SH-SY5Y (cell line): Measurements from ENCODE around the gene MIX23.

Experiments
- GATA2 ChIP-seq: IDR thresholded peaks from 2 replicates; pipeline ENCODE4 v1.6.1; 2011; ENCODE audit warnings: mild to moderate bottlenecking, low read depth, low read length
- GATA3 ChIP-seq: IDR thresholded peaks from 2 replicates; pipeline ENCODE4 v1.6.1; 2011; ENCODE audit warnings: low read depth, mild to moderate bottlenecking, low read length, moderate library complexity

DNA sequence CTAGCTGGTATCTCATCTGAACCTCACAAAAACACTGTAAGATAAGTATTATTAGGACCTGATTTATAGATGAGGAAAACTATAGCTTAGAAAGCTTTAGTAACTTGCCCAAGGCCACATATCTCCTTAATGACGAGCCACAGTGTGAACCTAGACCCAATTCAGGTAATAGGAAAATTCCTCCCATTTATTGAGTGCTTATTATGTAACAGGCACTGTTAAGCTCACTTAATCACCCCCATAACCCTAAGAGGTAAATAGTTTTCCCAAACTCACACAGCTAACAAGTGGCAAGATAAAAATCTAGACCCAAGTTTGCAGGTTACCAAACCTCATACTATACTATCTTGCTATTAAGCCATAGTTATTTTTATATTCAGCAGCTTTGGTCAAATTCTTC, 24.9 kb upstream of the MIX23 start:
- no peak for TF ChIP-seq GATA3
- no peak for TF ChIP-seq GATA2
